D341Med (cell line): ENCODE results near the gene KDM6B.
A peak's percentile ranks its signal among the peaks of the same experiment; 100 is the strongest.
"Not testable (repeated sequence)": the region's sequence is repeated elsewhere in the genome, so short reads cannot be mapped to it uniquely, and the experiment has no call there.

Source experiments
- DNase-seq: peaks from one replicate; pipeline ENCODE4 v3.0.0; 2012; ENCODE audit warnings: low spot score

KDM6B gene

DNA sequence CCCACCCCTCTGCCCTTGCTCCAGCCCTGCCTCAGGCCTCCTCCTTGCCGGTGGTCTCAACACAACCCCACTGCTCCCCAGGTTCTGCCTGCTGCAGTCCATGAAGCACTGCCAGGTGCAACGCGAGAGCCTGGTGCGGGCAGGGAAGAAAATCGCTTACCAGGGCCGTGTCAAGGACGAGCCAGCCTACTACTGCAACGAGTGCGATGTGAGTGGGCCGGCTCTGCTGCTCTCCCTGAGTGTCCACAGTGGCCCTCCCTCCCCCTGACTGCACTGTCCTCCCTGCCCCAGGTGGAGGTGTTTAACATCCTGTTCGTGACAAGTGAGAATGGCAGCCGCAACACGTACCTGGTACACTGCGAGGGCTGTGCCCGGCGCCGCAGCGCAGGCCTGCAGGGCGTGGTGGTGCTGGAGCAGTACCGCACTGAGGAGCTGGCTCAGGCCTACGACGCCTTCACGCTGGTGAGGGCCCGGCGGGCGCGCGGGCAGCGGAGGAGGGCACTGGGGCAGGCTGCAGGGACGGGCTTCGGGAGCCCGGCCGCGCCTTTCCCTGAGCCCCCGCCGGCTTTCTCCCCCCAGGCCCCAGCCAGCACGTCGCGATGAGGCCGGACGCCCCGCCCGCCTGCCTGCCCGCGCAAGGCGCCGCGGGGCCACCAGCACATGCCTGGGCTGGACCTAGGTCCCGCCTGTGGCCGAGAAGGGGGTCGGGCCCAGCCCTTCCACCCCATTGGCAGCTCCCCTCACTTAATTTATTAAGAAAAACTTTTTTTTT, 19.1 kb downstream of the KDM6B start:
- DNase-seq: no peak

DNA sequence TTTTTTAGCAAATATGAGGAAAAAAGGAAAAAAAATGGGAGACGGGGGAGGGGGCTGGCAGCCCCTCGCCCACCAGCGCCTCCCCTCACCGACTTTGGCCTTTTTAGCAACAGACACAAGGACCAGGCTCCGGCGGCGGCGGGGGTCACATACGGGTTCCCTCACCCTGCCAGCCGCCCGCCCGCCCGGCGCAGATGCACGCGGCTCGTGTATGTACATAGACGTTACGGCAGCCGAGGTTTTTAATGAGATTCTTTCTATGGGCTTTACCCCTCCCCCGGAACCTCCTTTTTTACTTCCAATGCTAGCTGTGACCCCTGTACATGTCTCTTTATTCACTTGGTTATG, 19.6 kb downstream of the KDM6B start:
- no peak for DNase-seq

- no peak for DNase-seq
Measured at GRCh38 chr17:7854078-7854777, 20.2 kb downstream of the KDM6B start.

DNA sequence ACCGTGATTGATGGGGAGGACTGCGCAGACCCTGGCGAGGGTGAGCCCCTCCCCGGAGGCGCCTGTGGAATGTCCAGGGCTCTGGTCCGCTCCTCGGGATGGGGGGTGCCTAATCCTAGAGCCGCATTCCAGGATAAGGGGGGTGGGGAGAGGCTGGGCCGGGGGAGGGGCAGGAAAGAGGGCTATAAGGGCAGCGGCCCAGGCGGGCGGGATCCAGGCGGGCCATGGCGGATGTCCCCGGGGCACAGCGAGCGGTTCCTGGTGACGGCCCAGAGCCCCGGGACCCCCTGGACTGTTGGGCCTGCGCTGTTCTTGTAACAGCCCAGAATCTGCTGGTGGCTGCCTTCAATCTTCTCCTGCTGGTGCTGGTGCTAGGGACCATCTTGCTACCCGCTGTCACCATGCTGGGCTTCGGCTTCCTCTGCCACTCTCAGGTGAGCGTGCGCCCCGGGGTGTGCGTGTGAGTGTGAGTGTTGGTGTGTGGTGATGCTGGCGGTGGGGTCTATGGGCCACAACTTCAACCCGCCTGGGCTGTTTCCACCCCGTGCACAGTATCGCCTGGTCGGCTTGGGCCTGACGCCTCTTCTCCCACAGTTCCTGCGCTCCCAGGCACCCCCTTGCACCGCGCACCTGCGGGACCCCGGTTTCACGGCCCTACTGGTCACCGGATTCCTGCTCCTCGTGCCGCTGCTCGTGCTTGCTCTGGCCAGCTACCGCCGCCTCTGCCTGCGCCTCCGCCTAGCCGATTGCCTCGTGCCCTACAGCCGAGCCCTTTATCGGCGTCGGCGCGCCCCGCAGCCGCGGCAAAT, 21.0 kb downstream of the KDM6B start, which contains the start of gene TMEM88:
TSS of gene TMEM88 (plus strand) at position 216 of the 809 bp plus-strand sequence. CDS start at position 225, 9 bp downstream.
- DNase-seq: no peak

- DNase-seq: no peak
Measured at GRCh38 chr17:7855660-7856010, 21.6 kb downstream of the KDM6B start.

DNA sequence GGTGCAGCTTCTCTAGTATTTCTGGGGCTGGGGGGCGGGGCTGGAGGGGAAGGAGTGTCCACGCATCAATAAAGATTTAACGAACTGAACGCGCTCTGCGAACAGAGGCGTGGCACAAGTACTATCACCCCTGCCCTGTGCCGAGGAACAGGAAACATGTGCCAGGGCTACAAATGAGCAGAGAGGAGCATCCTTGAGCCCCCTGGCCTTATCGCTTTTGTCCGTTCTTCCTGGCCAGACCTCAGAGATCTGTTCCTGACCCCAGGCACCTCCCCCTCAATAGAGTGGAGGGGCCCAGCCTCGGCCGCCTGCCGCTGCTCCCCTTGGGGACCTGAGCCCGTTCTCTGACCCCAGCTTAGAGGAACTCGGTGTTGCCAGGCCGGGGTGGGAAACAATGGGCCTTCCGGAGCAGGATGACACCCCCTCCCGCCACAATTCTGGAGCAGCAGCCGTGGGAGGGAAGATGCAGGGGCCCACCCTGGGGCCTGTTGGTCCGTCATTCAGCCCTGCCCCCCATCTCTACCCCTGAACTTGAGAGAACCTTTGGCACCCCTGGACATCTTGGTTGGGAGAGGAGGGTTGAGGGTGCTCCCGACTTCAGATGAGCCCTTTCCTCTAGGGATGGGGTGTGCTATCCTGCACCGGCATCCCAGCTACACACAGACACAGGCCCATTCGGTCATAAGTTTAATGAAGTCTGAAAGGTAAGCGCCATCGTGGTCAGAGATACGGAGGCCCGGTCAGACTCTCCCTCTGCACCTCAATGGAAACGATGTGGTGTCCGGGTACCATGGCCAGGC, 22.2 kb downstream of the KDM6B start:
- DNase-seq: no peak

DNA sequence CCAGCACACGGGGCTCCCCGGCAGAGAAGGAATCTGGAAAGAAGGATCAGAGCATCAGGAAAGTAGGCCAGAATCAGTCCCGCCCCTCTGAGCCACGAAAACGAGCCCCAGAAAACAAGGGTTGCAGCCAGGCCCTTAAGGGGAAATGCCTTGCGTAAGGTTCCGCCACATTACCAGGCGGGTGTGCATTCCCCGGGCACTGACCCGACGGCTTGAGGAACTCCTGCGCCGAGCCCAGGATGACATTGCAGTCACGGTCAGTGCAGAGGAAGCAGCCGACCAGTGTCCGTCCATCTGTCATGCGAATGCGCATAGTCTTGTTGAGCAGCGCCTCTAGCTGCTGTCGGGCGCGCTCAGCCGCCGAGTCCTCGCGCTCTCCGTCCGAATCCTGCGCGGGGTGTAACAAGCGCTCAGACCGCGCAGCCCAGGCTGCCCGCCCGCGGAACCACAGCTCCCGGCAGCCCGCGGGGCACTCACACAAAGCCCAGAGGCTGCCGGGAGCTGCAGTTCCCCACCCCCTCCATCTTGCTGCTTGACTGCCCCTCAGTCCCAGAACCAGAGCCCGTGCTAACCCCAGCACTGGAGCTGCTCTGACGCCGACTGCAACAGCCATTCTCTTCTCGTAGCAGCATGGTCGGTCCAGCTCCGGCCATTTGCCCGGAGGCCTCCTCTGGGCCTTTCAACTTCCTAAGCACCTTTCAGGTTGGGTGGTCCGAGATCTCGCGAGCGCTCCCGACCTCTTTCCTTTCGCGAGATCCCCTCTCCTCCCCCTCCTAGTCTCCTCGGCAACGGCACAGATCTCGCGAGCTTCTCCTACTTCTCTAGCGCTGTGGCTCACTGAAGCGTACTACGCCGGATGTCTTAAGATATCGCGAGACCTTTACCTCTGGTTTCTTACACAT, 23.0 kb downstream of the KDM6B start, which contains the start of gene NAA38:
TSS of gene NAA38 (minus strand) at position 749 of the 902 bp plus-strand sequence. CDS start at position 653, 96 bp downstream.
- DNase-seq: peak; percentile 79

DNA sequence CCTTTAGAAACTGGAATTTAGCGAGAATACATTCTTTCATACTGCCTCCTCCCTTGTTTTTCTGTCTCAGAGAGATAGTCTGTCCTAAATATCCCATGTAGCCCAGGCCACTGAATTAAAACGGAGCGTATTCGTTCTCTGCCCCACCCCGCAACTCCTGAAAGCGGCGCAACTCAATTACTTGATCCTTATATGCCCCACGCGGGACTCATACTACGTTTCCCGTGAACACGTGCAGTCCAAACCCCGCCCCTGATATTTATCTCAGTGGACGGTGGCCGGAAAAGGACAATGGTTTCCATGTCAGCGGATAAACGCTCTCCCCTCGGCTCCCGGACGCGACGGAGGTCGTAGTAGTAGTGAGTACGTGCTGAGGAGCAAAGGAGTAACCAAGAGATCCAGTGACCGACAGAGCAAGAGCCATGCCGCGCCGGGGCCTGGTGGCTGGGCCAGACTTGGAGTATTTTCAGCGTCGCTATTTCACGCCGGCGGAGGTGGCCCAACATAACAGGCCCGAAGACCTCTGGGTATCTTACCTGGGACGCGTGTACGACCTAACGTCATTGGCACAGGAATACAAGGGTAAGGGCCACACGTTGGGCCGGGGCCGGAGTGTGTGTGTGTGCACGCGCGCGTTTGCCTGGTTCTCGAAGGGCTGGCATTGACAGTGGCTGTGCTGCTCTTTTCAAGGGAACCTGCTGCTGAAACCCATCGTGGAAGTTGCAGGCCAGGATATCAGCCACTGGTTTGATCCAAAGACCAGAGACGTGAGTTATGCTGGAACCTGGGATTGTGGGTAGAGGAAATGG, 23.9 kb downstream of the KDM6B start, which contains the start of gene CYB5D1:
TSS of gene CYB5D1 (plus strand) at position 291 of the 809 bp plus-strand sequence. CDS start at position 423, 132 bp downstream.
- DNase-seq: peak; percentile 67

DNA sequence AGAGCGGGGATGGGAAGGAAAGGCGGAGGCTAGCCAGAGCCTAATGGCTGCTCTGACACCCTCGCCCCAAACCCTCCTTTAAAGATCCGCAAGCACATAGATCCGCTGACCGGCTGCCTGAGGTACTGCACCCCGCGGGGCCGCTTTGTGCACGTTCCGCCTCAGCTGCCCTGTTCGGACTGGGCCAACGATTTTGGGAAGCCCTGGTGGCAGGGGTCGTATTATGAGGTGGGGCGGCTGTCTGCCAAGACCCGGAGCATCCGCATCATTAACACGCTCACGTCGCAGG, 24.4 kb downstream of the KDM6B start:
- peak; percentile 57 for DNase-seq

DNA sequence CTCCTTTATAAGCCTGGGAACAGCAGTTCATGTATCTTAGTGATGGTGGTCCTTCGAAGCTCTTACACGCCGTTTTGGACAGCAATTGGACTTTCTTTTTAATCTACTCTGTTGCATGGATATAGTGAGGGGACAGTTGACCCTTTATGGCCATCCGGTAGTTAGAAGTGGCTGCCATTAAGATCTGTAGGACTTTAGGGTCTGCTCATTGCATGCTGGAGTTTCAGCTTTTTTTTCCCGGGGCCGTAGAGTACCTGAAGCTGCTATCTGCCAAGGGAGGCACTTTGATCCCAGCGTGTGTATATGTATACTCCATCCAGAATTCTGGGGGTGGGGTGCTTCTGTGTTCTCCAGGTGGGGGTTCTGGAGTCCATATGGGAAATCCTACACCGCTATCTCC, 25.0 kb downstream of the KDM6B start:
- no peak for DNase-seq

DNA sequence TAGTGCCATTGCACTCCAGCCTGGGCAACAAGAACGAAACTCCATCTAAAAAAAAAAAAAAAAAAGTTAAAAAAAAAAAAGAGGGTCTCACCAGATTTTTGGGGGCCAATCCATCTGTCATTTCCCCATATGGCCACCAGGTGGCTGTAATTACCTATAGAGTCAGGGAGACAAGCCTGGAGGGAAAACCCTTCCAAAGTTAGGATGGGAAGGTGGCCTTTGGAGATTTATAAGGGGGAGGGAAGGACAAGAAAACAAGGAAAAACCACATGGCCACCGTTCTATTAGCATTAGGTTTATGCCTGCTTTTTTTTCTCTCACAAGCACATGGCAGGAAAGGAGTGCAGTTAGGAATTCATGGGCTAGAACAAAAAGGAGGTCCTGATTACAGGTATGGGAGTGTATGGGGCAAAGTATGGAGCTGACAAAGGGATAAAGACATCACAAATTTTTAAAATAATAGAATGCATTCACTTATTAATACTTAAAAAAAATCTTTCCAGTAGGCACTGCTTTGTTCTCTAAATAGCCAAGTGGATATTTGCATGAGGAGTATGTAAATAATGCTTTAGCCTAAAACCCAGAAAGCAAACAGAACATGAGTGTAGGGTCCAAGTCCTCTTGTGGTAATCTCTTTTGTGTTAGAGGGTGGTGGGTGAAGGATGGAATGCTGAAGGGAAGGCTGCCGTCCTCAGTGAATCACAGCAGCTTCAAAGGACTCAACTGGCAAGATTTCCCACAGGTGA, 28.8 kb downstream of the KDM6B start:
- peak; percentile 44 for DNase-seq

- not testable (repeated sequence) for DNase-seq
Measured at GRCh38 chr17:7864384-7864783, 30.4 kb downstream of the KDM6B start.

- no peak for DNase-seq
Measured at GRCh38 chr17:7864995-7865650, 31.1 kb downstream of the KDM6B start.

- DNase-seq: no peak
Measured at GRCh38 chr17:7867881-7868329, 33.9 kb downstream of the KDM6B start.

DNA sequence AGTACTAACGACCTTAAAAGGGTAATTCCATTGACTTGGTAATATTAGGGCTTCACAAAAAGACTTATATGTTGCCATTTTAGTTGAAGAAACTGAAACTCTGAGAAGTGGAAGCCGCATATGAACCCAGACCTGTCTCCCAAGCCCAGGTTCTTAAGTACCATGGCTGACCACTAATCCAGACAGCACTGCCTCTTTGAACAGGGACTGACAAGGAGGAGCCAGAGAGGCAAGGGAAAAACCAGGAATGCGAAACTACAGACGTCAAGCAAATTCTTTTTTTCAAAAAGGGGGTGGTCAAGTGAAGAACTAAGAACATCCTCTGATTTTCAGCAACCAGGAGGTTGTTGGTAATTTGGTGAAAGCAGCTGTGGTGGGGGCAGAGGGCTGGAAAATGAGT, 39.0 kb downstream of the KDM6B start:
- no peak for DNase-seq

- no peak for DNase-seq
Measured at GRCh38 chr17:7875804-7876370, 41.9 kb downstream of the KDM6B start.

- DNase-seq: no peak
Measured at GRCh38 chr17:7878234-7878633, 44.2 kb downstream of the KDM6B start.
